ENCODE data around the gene DROSHA. TPM values are rescaled to one million over a fixed set of nuclear protein-coding genes. Genes with fewer than 3 reads are reported as not detected.

Gene DROSHA
- total and polyA plus RNA-seq, 2 of the 4 experiments (the other 2 are of a cell fraction), result 36.4 to 36.5 TPM

DNA sequence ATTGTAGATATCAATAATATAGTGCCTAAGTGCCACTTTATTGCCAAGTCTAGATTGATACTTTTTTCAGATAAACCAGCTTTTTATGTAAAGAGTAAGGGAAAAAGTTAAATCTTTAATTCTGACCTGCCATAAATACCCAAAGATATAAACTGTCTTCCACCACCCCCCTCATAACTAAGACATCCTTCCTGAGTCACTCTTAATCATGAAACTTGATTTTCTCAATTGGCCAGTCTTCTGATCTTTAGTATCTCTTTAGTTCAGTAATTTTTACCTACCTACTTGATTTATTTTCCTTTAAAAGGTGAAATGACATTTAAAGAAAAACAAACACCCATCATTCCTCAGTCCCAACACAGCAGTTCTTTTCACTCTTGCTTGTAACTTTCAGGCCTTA, 22.0 kb upstream of the DROSHA start:
- Histone ChIP-seq H2BK120ac (ENCODE audit: low read depth, low read length) (no peak overlapping the region), H3K4me3 (ENCODE audit: insufficient read depth, low read depth, low read length) (no peak overlapping the region), H3K23ac (ENCODE audit: low read depth, low read length) (no peak overlapping the region), H2AK5ac (ENCODE audit: low read depth, low read length) (no peak overlapping the region), H3K56ac (ENCODE audit: extremely low read depth, insufficient read depth, low read length) (no peak overlapping the region), H4K20me1 (ENCODE audit: insufficient read depth, low read length) (peaks cover 3% of the 10 kb centered on the region; the same call in 1 of the 2 replicates), H2AFZ (replicated peaks; ENCODE audit: low read length, poor library complexity) (no peak overlapping the region), H4K5ac (ENCODE audit: low read depth, low read length) (no peak overlapping the region), H2BK20ac (ENCODE audit: low read depth, low read length) (no peak overlapping the region), H4K91ac (ENCODE audit: insufficient read depth, low read depth, low read length) (no peak overlapping the region), H3K27me3 (ENCODE audit: control insufficient read depth, insufficient read depth, low read length) (no peaks in the 10 kb centered on the region), H3K4ac (ENCODE audit: low read depth, low read length) (no peak overlapping the region), H3K9ac (ENCODE audit: low read depth, low read length) (no peak overlapping the region), H3K79me1 (ENCODE audit: low read depth in 1 of 2, low read length in 2 of 2) (peaks cover 0 to 5% of the 10 kb centered on the region in 2 experiments; a peak in 1 of 4 replicates), H2BK5ac (ENCODE audit: low read depth, low read length, poor library complexity, severe bottlenecking) (peak overlapping the region; percentile 69), H3K4me2 (ENCODE audit: low read depth, low read length) (no peak overlapping the region), H3K27ac (ENCODE audit: insufficient read depth, low read length) (no peak overlapping the region), H3K18ac (ENCODE audit: low read depth, low read length) (peak overlapping the region; percentile 23; the same call in 1 of the 2 replicates), H3K36me3 (ENCODE audit: control insufficient read depth, insufficient read depth, low read length) (peaks cover 18% of the 10 kb centered on the region), H3K9me3 (ENCODE audit: control insufficient read depth, insufficient read depth, low read length) (no peaks in the 10 kb centered on the region), H3K14ac (replicated peaks; ENCODE audit: low read depth, low read length) (0 out of 2 replicates have a peak overlapping the region, but pooled peaks have one; percentile 31), H2AK9ac (replicated peaks; ENCODE audit: low read depth, low read length, poor library complexity) (no peak overlapping the region), H4K8ac (ENCODE audit: low read depth in 2 of 2, low read length in 2 of 2) (peak overlapping the region in 1 of 2 experiments; percentile 59; a peak in 1 of 4 replicates), H3K4me1 (ENCODE audit: control insufficient read depth, insufficient read depth, low read length) (peaks cover 4% of the 10 kb centered on the region; the same call in 1 of the 2 replicates), H3K9me1 (ENCODE audit: insufficient read depth, low read length) (peaks cover 5% of the 10 kb centered on the region; the same call in 1 of the 2 replicates), H2BK15ac (ENCODE audit: low read depth, low read length) (no peak overlapping the region)
- ATAC-seq (ENCODE audit: low read depth) (0 out of 2 replicates have a peak, but pooled peaks have one; percentile 28), DNase-seq (peak; percentile 48)
- ChIA-PET POLR2A (ENCODE audit: unreplicated experiment) (no interaction called here), CTCF (no interaction called here)
- dilution Hi-C loops (cut with HindIII; ENCODE audit: low sequenced_read_pairs, unreplicated experiment), result no loop called here
- intact Hi-C loops (cut with micrococcal nuclease), result no loop called here
- in situ Hi-C loops (cut with MboI; ENCODE audit: low sequenced_read_pairs), result no loop called here
- BruUV-seq (replicated peaks), result no TSS peak
- TF ChIP-seq, protein P1, sequence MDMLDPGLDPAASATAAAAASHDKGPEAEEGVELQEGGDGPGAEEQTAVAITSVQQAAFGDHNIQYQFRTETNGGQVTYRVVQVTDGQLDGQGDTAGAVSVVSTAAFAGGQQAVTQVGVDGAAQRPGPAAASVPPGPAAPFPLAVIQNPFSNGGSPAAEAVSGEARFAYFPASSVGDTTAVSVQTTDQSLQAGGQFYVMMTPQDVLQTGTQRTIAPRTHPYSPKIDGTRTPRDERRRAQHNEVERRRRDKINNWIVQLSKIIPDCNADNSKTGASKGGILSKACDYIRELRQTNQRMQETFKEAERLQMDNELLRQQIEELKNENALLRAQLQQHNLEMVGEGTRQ (IDR thresholded peaks at IDR 0.05; ENCODE audit: low read depth, low read length), result no peak
- TF ChIP-seq BHLHE40 (IDR thresholded peaks at IDR 0.05; ENCODE audit: low read depth, low read length) (no peak), SMC3 (IDR thresholded peaks at IDR 0.05; ENCODE audit: low read depth, low read length) (no peak), FOS (IDR thresholded peaks at IDR 0.05; ENCODE audit: low read depth, low read length) (no peak), RAD21 (IDR thresholded peaks at IDR 0.05; ENCODE audit: low read length) (no peak)
- TF ChIP-seq, protein P2, sequence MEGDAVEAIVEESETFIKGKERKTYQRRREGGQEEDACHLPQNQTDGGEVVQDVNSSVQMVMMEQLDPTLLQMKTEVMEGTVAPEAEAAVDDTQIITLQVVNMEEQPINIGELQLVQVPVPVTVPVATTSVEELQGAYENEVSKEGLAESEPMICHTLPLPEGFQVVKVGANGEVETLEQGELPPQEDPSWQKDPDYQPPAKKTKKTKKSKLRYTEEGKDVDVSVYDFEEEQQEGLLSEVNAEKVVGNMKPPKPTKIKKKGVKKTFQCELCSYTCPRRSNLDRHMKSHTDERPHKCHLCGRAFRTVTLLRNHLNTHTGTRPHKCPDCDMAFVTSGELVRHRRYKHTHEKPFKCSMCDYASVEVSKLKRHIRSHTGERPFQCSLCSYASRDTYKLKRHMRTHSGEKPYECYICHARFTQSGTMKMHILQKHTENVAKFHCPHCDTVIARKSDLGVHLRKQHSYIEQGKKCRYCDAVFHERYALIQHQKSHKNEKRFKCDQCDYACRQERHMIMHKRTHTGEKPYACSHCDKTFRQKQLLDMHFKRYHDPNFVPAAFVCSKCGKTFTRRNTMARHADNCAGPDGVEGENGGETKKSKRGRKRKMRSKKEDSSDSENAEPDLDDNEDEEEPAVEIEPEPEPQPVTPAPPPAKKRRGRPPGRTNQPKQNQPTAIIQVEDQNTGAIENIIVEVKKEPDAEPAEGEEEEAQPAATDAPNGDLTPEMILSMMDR (conservative IDR thresholded peaks at IDR 0.05; ENCODE audit: low read depth, low read length), result no peak
